ENCODE results near the gene GPR15. TPM values are rescaled to one million over a fixed set of nuclear protein-coding genes. Genes with fewer than 3 reads are reported as not detected.

GPR15 gene
- total RNA-seq, 4 donors from 2014 or later: not detected

Small RNA genes lying within 50 kb of the gene (small RNA-seq; reads per million reads assigned to genes)
- not detected for gene RPL38P4

Other genes with a start within 250 kb of the GPR15 start
- gene OR5H2, start 249.5 kb upstream of the GPR15 start, total RNA-seq: not detected
- not detected for gene OR5K4, start 178.1 kb upstream of the GPR15 start, total RNA-seq
- gene OR5K3, start 141.3 kb upstream of the GPR15 start, total RNA-seq: not detected
- not detected for gene OR5K1, start 68.8 kb upstream of the GPR15 start, total RNA-seq
- gene OR5K2, start 34.3 kb upstream of the GPR15 start, total RNA-seq: not detected
- gene CLDND1, start 9.1 kb upstream of the GPR15 start, total RNA-seq: 100 to 1,000 TPM; 134 to 253 (median 150) TPM
- 10 to 100 TPM in 3 of 4 donors, 1 to 10 TPM in 1; 2.8 to 30.5 (median 17.7) TPM for gene CPOX, start 61.6 kb downstream of the GPR15 start, total RNA-seq
- gene ST3GAL6, start 231.4 kb downstream of the GPR15 start, total RNA-seq: 10 to 100 TPM in 2 of 4 donors, 1 to 10 TPM in 2; 1.8 to 14.9 (median 9.6) TPM